Immature natural killer cell (primary cell): ENCODE results near the gene MAP1LC3B2. TPM values are rescaled to one million over a fixed set of nuclear protein-coding genes. Genes with fewer than 3 reads are reported as not detected.
A peak's percentile ranks its signal among the peaks of the same experiment; 100 is the strongest.

Experiments
- DNase-seq, 3 donors: peaks; one replicate each; pipeline ENCODE4 v3.0.0; 2022; ENCODE audit warnings: mixed read lengths in 1 of 3
- H3K27ac Mint-ChIP-seq, 6 donors: one replicate each; pipeline ENCODE4 v1.8.0; 2020; ENCODE audit warnings: mixed read lengths in 6 of 6, mild to moderate bottlenecking in 5 of 6, inconsistent platforms in 4 of 6, moderate library complexity in 3 of 6
- H3K27me3 Mint-ChIP-seq, 3 donors: one replicate each; pipeline ENCODE4 v1.8.0; 2020 to 2021; ENCODE audit warnings: low read depth in 3 of 3, mild to moderate bottlenecking in 3 of 3, mixed read lengths in 3 of 3, moderate library complexity in 3 of 3, inconsistent platforms in 1 of 3
- H3K36me3 Mint-ChIP-seq, 3 donors: one replicate each; pipeline ENCODE4 v1.8.0; 2020; ENCODE audit warnings: mixed read lengths in 3 of 3, inconsistent platforms in 2 of 3, mild to moderate bottlenecking in 2 of 3
- H3K4me1 Mint-ChIP-seq, 2 donors: one replicate each; pipeline ENCODE4 v1.8.0; 2020; ENCODE audit warnings: inconsistent platforms in 2 of 2, mild to moderate bottlenecking in 2 of 2, mixed read lengths in 2 of 2, moderate library complexity in 1 of 2
- H3K4me3 Mint-ChIP-seq, 5 donors: one replicate each; pipeline ENCODE4 v1.8.0; 2020; ENCODE audit warnings: mild to moderate bottlenecking in 5 of 5, mixed read lengths in 5 of 5, inconsistent platforms in 3 of 5, moderate library complexity in 3 of 5
- H3K9me3 Mint-ChIP-seq, 6 donors: one replicate each; pipeline ENCODE4 v1.8.0; 2020; ENCODE audit warnings: mild to moderate bottlenecking in 6 of 6, mixed read lengths in 6 of 6, inconsistent platforms in 4 of 6, moderate library complexity in 3 of 6
- polyA plus RNA-seq, 3 donors: library from polyadenylated mRNA; unstranded; fragments of 300-500 nt; fragmentation: Illumina TruSeq; gene quantifications; one replicate each; pipeline ENCODE4 v1.2.3, GENCODE V29; 2021

The MAP1LC3B2 gene
- polyA plus RNA-seq, 3 donors from 2014 or later, result 2.4 to 11.3 (median 9.8) TPM

- H3K36me3 Mint-ChIP-seq, result no peaks in the 10 kb centered on the region
- H3K4me3 Mint-ChIP-seq, result no peak overlapping the region
- DNase-seq, result no peak
- H3K4me1 Mint-ChIP-seq, result no peaks in the 10 kb centered on the region
- no peak overlapping the region for H3K27ac Mint-ChIP-seq
- H3K27me3 Mint-ChIP-seq, result peaks cover 3 to 8% (median 4%) of the 10 kb centered on the region in 3 donors
- H3K9me3 Mint-ChIP-seq, result peaks cover 0 to 2% (median 0%) of the 10 kb centered on the region in 6 donors
Observed at GRCh38 chr12:116578051-116578450, 18.9 kb downstream of the MAP1LC3B2 start.

GRCh38 chr12:116582610-116583009, 23.4 kb downstream of the MAP1LC3B2 start:
- H3K9me3 Mint-ChIP-seq, result peaks cover 0 to 8% (median 2%) of the 10 kb centered on the region in 6 donors
- no peak for DNase-seq
- no peak overlapping the region for H3K4me3 Mint-ChIP-seq
- H3K27me3 Mint-ChIP-seq, result peaks cover 5 to 16% (median 7%) of the 10 kb centered on the region in 3 donors
- no peaks in the 10 kb centered on the region for H3K4me1 Mint-ChIP-seq
- no peaks in the 10 kb centered on the region for H3K36me3 Mint-ChIP-seq
- H3K27ac Mint-ChIP-seq, result no peak overlapping the region

GRCh38 chr12:116583129-116583694, 24.0 kb downstream of the MAP1LC3B2 start:
- DNase-seq, result no peak
- Mint-ChIP-seq H3K27ac (no peak overlapping the region), H3K27me3 (peaks cover 5 to 16% (median 7%) of the 10 kb centered on the region in 3 donors), H3K36me3 (no peaks in the 10 kb centered on the region), H3K9me3 (peaks cover 0 to 8% (median 2%) of the 10 kb centered on the region in 6 donors), H3K4me1 (no peaks in the 10 kb centered on the region), H3K4me3 (no peak overlapping the region)

GRCh38 chr12:116587270-116587669, 28.1 kb downstream of the MAP1LC3B2 start:
- Mint-ChIP-seq H3K36me3 (no peaks in the 10 kb centered on the region), H3K4me3 (no peak overlapping the region), H3K27me3 (peaks cover 1 to 10% (median 4%) of the 10 kb centered on the region in 3 donors), H3K27ac (no peak overlapping the region), H3K4me1 (no peaks in the 10 kb centered on the region), H3K9me3 (peaks cover 0 to 8% (median 2%) of the 10 kb centered on the region in 6 donors)
- no peak for DNase-seq

GRCh38 chr12:116588390-116589028, 29.3 kb downstream of the MAP1LC3B2 start:
- H3K27ac Mint-ChIP-seq, result no peak overlapping the region

GRCh38 chr12:116589581-116589980, 30.4 kb downstream of the MAP1LC3B2 start:
- H3K36me3 Mint-ChIP-seq, result no peaks in the 10 kb centered on the region
- peaks cover 0 to 15% (median 4%) of the 10 kb centered on the region in 3 donors for H3K27me3 Mint-ChIP-seq
- H3K9me3 Mint-ChIP-seq, result peaks cover 0 to 7% (median 0%) of the 10 kb centered on the region in 6 donors
- no peak overlapping the region for H3K4me3 Mint-ChIP-seq
- H3K4me1 Mint-ChIP-seq, result peaks cover 7% of the 10 kb centered on the region in 2 donors
- no peak overlapping the region for H3K27ac Mint-ChIP-seq
- DNase-seq, result no peak

More at GRCh38 chr12:116588390-116589028, 29.3 kb downstream of the MAP1LC3B2 start:
- H3K4me1 Mint-ChIP-seq, result no peaks in the 10 kb centered on the region
- no peak for DNase-seq
- H3K27me3 Mint-ChIP-seq, result peaks cover 0 to 10% (median 4%) of the 10 kb centered on the region in 3 donors
- peaks cover 0 to 8% (median 0%) of the 10 kb centered on the region in 6 donors for H3K9me3 Mint-ChIP-seq
- H3K36me3 Mint-ChIP-seq, result no peaks in the 10 kb centered on the region
- H3K4me3 Mint-ChIP-seq, result no peak overlapping the region

- H3K36me3 Mint-ChIP-seq, result no peaks in the 10 kb centered on the region
- no peak overlapping the region for H3K27ac Mint-ChIP-seq
- H3K4me3 Mint-ChIP-seq, result no peak overlapping the region
- H3K4me1 Mint-ChIP-seq, result peaks cover 8 to 10% of the 10 kb centered on the region in 2 donors
- no peak for DNase-seq
- no peaks in the 10 kb centered on the region for H3K9me3 Mint-ChIP-seq
- peaks cover 0 to 15% (median 4%) of the 10 kb centered on the region in 3 donors for H3K27me3 Mint-ChIP-seq
Observed at GRCh38 chr12:116590561-116590960, 31.4 kb downstream of the MAP1LC3B2 start.

GRCh38 chr12:116591855-116592637, 32.9 kb downstream of the MAP1LC3B2 start:
- H3K36me3 Mint-ChIP-seq, result no peaks in the 10 kb centered on the region
- H3K9me3 Mint-ChIP-seq, result no peaks in the 10 kb centered on the region
- peaks cover 0 to 7% (median 2%) of the 10 kb centered on the region in 3 donors for H3K27me3 Mint-ChIP-seq
- H3K4me3 Mint-ChIP-seq, result no peak overlapping the region
- no peak overlapping the region for H3K27ac Mint-ChIP-seq
- H3K4me1 Mint-ChIP-seq, result peaks cover 8 to 10% of the 10 kb centered on the region in 2 donors
- no peak for DNase-seq

GRCh38 chr12:116592731-116593130, 33.5 kb downstream of the MAP1LC3B2 start:
- DNase-seq, result no peak
- no peak overlapping the region for H3K4me3 Mint-ChIP-seq

GRCh38 chr12:116594325-116595038, 35.3 kb downstream of the MAP1LC3B2 start:
- H3K9me3 Mint-ChIP-seq, result no peaks in the 10 kb centered on the region
- H3K27me3 Mint-ChIP-seq, result peaks cover 0 to 5% (median 2%) of the 10 kb centered on the region in 3 donors
- peak overlapping the region in 1 of 5 donors; percentile 5 for H3K4me3 Mint-ChIP-seq
- peaks cover 8 to 10% of the 10 kb centered on the region in 2 donors for H3K4me1 Mint-ChIP-seq
- H3K36me3 Mint-ChIP-seq, result no peaks in the 10 kb centered on the region
- H3K27ac Mint-ChIP-seq, result peak overlapping the region in 2 of 6 donors; percentile 35 to 53
- peak in 2 of 3 donors; percentile 7 to 9 for DNase-seq

More at GRCh38 chr12:116592731-116593130, 33.5 kb downstream of the MAP1LC3B2 start:
- H3K36me3 Mint-ChIP-seq, result no peaks in the 10 kb centered on the region
- no peak overlapping the region for H3K27ac Mint-ChIP-seq
- peaks cover 8 to 10% of the 10 kb centered on the region in 2 donors for H3K4me1 Mint-ChIP-seq
- H3K9me3 Mint-ChIP-seq, result no peaks in the 10 kb centered on the region
- H3K27me3 Mint-ChIP-seq, result peaks cover 0 to 7% (median 2%) of the 10 kb centered on the region in 3 donors

- H3K27ac Mint-ChIP-seq, result no peak overlapping the region
- H3K36me3 Mint-ChIP-seq, result no peaks in the 10 kb centered on the region
- no peak overlapping the region for H3K4me3 Mint-ChIP-seq
- DNase-seq, result no peak
- peaks cover 0 to 5% (median 2%) of the 10 kb centered on the region in 3 donors for H3K27me3 Mint-ChIP-seq
- H3K9me3 Mint-ChIP-seq, result no peaks in the 10 kb centered on the region
- peaks cover 8 to 10% of the 10 kb centered on the region in 2 donors for H3K4me1 Mint-ChIP-seq
Observed at GRCh38 chr12:116595186-116595585, 36.0 kb downstream of the MAP1LC3B2 start.

GRCh38 chr12:116595672-116596071, 36.5 kb downstream of the MAP1LC3B2 start:
- no peaks in the 10 kb centered on the region for H3K36me3 Mint-ChIP-seq
- DNase-seq, result no peak
- no peaks in the 10 kb centered on the region for H3K9me3 Mint-ChIP-seq
- H3K4me1 Mint-ChIP-seq, result peaks cover 8 to 10% of the 10 kb centered on the region in 2 donors
- peaks cover 0 to 5% (median 5%) of the 10 kb centered on the region in 3 donors for H3K27me3 Mint-ChIP-seq
- no peak overlapping the region for H3K27ac Mint-ChIP-seq
- no peak overlapping the region for H3K4me3 Mint-ChIP-seq

GRCh38 chr12:116597886-116598285, 38.7 kb downstream of the MAP1LC3B2 start:
- Mint-ChIP-seq H3K4me3 (no peak overlapping the region), H3K9me3 (no peaks in the 10 kb centered on the region), H3K36me3 (no peaks in the 10 kb centered on the region), H3K4me1 (peaks cover 8 to 10% of the 10 kb centered on the region in 2 donors), H3K27ac (no peak overlapping the region), H3K27me3 (peaks cover 0 to 9% (median 5%) of the 10 kb centered on the region in 3 donors)
- no peak for DNase-seq
